CD4-positive, alpha-beta T cell treated with Interleukin-2 at 100 ng/mL for 4 hours (primary cell): Measurements from ENCODE around the gene PLPPR5.
"Not testable (repeated sequence)": the region's sequence is repeated elsewhere in the genome, so short reads cannot be mapped to it uniquely, and the experiment has no call there.

Source experiments
- DNase-seq: peaks from one replicate; pipeline ENCODE4 v3.0.0-alpha.2; 2020; ENCODE audit warnings: low spot score

Gene PLPPR5

GRCh38 chr1:99004861-99005442 is at the start of gene PLPPR5:
TSS of gene PLPPR5 (minus strand) at chr1:99004861. CDS start at chr1:99004671, 190 bp downstream.
- no peak for DNase-seq

- DNase-seq, result no peak
Observed at GRCh38 chr1:99051611-99052283, 47.1 kb upstream of the PLPPR5 start.

GRCh38 chr1:99049745-99050144 is 45.1 kb upstream of the PLPPR5 start:
- DNase-seq, result no peak

- DNase-seq, result not testable (repeated sequence)
Observed at GRCh38 chr1:99036746-99037145, 32.1 kb upstream of the PLPPR5 start.

- no peak for DNase-seq
Observed at GRCh38 chr1:99018313-99018712, 13.7 kb upstream of the PLPPR5 start.

- DNase-seq, result no peak
Observed at GRCh38 chr1:99017655-99018054, 13.0 kb upstream of the PLPPR5 start.

- DNase-seq, result no peak
Observed at GRCh38 chr1:99010679-99011078, 6.0 kb upstream of the PLPPR5 start.

- no peak for DNase-seq
Observed at GRCh38 chr1:99007366-99007765, 2.7 kb upstream of the PLPPR5 start.

- no peak for DNase-seq
Observed at GRCh38 chr1:99005537-99005942, 879 bp upstream of the PLPPR5 start.

GRCh38 chr1:99004254-99004860 is 304 bp downstream of the PLPPR5 start:
- DNase-seq, result no peak

GRCh38 chr1:99003581-99004253 is 944 bp downstream of the PLPPR5 start:
- DNase-seq, result no peak

- no peak for DNase-seq
Observed at GRCh38 chr1:98992844-98993243, 11.8 kb downstream of the PLPPR5 start.

GRCh38 chr1:98991127-98992012 is 13.3 kb downstream of the PLPPR5 start:
- DNase-seq, result peak; percentile 4

GRCh38 chr1:98989556-98989907 is 15.1 kb downstream of the PLPPR5 start:
- no peak for DNase-seq

- no peak for DNase-seq
Observed at GRCh38 chr1:98988904-98989555, 15.6 kb downstream of the PLPPR5 start.

- DNase-seq, result no peak
Observed at GRCh38 chr1:98985687-98986086, 19.0 kb downstream of the PLPPR5 start.

- DNase-seq, result no peak
Observed at GRCh38 chr1:98981917-98982513, 22.6 kb downstream of the PLPPR5 start.

GRCh38 chr1:98979463-98979862 is 25.2 kb downstream of the PLPPR5 start:
- no peak for DNase-seq

GRCh38 chr1:98975810-98976209 is 28.9 kb downstream of the PLPPR5 start:
- DNase-seq, result no peak

GRCh38 chr1:98975113-98975512 is 29.5 kb downstream of the PLPPR5 start:
- DNase-seq, result no peak
